HG02642 (cell line): Measurements from ENCODE around the gene DDX46.
"Not testable (repeated sequence)": the region's sequence is repeated elsewhere in the genome, so short reads cannot be mapped to it uniquely, and the experiment has no call there.

Experiments used
- ATAC-seq: cut with Tn5 transposase; IDR thresholded peaks from one replicate; pipeline ENCODE4 v1.9.1; 2021; ENCODE audit warnings: mild to moderate bottlenecking; ENCODE audit not compliant: unreplicated experiment, poor library complexity

DDX46 gene

DNA sequence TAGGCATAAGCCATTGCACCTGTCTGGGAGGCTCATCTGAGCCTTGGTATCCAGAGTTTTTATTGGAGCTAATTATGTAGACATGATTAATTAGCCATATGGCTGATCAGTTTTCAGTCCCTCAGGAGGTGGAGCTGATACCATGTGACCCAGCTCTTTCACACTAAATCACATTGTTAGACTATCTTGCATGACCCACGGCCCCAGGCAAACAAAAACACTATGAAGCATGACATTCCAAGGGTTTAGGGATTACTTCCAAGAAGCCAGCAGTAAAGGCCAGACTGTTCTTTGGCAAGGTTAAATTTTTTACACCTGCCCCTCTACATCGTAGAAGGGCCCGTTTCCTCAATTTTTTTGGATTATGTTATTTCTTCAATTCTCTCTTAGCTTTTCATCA is 82.2 kb downstream of the DDX46 start:
- no peak for ATAC-seq

DNA sequence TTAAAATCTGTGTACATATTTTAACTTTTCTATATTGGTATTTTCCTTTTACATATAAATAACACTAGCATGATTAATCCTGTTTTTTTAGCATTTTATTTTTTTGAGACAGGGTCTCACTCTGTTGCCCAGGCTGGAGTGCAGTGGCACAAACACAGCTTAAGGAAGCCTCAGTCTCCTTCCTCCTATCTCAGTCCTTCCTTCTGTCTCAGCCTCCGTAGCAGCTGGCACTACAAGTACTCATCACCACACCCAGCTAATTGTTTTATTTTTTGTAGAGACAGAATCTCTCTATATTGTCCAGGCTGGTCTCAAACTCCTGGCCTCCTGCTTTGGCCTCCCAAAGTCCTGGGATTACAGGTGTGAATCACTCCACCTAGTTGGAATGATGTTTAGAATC is 85.7 kb downstream of the DDX46 start:
- no peak for ATAC-seq

DNA sequence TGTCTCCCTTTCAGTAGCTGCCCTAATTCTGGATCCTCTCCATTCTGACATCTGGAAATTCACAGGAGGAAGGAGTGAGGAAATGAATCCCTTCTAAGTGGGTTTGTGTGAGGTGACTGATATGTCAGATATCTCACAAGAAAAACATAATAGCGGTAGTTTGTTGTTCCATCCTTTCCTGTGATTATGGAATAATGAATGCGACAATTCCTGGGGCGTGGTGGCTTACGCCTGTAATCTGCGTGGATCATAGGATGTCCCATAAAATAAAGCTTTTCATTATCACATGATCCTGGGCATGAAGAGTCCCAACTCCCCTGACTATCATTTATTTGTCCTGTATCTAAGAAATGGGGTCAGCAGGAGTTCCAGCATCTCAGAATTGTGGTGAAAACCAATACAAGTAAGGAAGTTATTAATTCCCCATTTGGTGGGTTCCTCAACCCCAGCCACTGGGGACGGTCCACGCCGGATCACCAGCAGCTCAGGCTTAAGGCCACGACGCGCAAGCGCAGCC is 86.8 kb downstream of the DDX46 start:
- ATAC-seq: no peak

DNA sequence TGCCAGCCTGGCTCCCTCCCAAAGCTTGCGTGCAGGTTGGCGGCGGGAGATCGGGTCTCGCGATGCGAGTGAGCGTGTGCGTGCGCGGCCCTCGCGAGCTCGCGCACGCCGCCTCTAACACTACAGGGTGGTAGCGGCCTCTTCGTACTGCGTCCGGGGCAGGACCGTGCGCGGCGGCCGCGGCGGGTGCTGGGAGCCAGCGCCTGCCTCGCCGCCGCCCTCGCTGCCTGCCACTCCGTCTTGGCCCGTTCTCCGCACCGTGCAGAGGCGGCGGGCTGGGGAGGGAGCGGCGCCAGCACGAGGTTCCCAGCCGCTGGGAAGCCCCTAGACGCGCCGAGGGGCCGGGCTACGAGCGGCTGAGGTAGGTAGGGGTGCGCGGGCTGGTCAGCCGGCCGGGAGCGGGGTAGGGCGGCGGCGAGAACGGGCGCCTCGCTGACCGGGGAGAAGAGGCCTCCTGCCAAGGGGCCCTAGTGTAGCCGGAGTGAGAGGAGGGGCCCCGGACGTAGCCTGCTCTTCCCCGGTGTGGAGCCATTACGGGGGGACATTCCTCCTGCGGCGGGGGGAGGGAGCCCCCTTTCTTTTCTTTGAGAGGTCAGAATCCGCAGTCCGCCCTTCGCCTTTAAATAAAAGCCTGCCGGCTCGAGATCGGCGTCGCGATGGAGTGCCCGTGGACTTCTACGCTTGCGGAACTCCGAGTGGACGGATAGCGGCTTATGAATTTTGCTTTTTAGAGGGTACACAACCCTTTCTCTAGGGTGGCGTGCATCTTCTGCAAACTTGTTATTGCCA is 87.5 kb downstream of the DDX46 start, which contains the start of gene C5orf24:
C5orf24 (plus strand) TSS at position 117 of the 789 bp plus-strand sequence. CDS start 8,933 bp downstream, outside the sequence.
- ATAC-seq: peak; percentile 96

DNA sequence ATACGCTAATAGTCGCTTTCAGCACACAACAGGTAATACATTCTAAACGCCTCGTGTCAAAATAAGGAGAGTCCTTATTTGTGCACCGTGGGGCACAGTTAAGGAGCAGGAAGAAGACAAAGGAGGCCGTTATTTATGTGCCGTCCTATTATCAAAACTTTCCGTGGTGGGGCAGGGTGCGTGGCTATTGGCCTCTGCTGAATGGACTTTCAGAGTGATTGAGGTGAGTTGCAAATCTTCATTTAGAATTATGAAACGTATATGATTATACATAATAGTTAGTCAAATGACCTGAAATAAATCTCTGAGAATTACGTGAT is 88.0 kb downstream of the DDX46 start:
- no peak for ATAC-seq

DNA sequence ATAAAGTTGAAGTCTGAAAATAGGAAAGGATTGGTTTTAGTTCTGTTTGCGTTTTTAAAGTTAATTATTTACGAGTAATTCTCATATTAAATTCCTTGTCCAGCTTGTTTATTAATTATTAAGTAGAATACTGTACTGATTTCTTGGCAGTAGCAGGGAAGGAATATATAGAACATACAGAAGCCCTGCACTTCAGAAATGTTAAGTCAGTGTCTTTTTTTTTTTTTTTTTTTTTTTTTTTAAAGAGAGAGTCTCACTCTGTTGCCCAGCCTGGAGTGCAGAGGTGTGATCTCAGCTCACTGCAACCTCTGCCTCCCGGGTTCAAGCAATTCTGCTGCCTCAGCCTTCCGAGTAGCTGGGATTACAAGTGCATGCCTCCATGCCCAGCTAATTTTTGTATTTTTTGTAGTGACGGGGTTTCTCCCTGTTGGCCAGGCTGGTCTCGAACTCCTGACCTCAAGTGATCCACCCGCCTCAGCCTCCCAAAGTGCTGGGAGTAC is 90.9 kb downstream of the DDX46 start:
- ATAC-seq: not testable (repeated sequence)

DNA sequence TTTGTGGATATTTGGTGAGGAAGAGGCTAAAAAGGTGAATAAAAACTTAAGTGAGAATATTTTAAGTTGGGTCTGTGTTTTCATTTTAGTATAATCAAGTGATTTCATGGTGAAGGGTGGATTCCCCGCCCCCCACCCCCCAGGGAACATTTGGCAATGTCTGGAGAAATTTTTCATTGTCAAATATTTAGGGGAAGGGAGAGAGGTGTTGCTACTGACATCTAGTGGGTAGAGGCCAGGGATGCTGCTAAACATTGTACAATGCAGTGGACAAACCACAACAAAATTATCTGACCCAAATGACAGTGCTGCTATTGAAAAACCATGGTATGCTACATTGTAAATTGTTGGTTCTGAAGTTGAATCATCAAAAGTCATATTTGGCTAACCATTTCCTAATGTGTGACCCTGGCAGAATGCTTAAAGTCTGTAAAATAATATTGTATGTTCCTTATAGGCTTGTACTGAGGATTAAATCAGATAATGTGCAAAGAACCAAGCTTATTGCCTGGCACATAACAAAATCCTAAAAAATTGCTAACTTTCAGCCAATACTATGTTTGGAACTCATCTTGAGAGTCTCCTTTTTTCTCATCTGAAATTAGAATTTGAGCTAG is 92.8 kb downstream of the DDX46 start:
- no peak for ATAC-seq

DNA sequence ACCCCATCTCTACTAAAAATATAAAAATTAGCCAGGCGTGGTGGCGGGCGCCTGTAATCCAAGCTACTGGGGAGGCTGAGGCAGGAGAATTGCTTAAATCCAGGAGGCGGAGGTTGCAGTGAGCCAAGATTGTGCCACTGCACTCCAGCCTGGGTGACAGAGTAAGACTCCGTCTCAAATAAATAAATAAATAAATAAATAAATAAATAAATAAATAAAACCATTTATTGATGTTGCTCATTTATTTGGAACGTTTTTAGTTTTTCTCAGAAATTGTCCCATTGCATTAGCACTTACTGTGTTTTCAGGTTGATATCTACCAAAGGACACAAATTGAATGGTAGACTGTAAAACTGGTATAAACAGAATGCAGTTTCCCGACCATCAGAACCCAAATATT is 97.9 kb downstream of the DDX46 start:
- not testable (repeated sequence) for ATAC-seq

DNA sequence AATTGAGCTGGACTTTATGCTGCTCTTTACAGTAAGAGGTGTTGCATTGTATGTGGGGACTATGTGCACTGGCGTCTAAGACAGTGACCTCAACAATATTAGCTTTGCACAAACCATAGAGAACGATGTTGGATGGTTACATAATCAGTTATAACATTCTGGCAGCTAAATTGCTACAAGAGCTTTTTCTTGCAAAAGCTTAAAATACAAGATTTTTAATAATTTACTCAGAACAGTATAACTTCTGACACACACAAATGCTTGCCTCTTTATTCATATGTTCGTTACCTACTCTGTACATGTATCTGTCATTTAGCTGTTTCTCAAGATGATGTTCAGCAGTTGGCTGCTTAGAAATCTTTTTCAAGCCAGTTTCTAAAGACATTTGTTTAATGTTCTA is 98.8 kb downstream of the DDX46 start:
- ATAC-seq: no peak

DNA sequence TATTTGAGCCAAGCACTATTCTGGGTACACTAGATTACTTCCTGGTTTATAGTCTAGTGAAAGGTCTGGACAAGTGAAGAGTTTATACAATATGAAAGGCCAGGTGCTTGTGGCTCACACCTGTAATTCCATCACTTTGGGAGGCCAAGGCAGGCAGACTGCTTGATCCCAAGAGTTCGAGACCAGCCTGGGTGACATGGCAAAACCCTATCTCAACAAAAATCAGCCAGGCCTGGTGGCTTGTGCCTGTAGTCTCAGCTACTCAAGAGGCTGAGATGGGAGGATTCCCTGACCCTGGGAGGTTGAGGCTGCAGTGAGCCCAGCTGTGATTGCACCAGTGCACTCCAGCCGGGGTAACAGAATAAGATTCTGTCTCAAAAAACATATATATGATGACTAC is 106.1 kb downstream of the DDX46 start:
- ATAC-seq: no peak

DNA sequence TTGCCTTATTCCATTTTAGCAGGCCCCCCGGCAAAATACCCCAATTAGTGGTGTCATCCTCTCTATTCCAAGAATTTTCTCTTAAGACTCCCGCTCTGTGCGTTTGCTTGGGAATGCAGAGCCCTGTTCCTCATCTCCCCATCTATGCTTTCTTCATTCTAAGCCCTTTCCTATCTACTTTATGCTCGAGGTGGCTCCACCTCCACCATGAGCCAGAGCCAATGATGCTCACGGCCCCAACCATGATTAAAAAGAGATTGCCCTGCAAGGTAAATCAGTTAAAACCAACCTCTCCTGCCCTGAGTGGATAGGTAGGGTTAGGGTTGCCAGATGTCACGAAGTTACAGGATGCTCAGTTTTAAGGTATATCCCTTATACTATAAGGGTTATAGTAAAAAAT is 114.9 kb downstream of the DDX46 start:
- ATAC-seq: no peak

DNA sequence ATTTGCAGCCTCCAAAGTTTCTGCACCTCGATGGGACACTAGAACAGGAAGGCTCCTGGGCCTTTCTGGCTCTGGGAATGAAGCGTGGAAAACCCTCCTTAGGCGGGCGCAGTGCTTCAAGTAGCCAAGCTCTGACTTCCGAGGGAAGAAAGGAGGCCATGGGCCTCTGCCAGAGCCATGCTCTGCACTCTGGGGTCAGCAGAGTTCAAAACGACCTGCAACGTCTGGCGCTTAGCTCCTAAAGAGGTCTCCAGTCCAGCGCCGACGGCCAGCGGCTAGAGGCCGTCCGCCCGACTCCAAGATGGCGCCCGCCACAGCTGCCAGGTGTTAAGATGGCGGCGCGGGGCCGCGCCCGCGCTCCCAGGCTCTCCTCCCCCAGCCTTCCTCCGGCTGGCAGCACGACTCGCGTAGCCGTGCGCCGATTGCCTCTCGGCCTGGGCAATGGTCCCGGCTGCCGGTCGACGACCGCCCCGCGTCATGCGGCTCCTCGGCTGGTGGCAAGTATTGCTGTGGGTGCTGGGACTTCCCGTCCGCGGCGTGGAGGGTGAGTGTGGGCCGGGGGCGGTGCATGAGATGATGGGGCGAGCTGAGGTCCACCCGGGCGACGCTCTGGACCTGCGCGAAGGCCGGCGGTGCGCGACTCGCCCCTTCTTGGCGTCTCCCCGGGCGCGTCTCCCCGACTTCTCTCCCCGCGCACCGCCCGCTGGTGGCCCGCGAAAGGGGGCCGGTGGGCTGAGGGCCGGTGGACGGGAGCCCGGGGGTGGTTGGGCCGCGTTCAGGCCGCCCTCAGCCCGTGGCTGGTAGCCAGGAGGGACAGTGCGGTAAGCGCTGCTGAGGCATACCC is 115.6 kb downstream of the DDX46 start, which contains the start of gene TXNDC15:
TXNDC15 (plus strand) TSS at position 385 of the 844 bp plus-strand sequence; CDS start at position 442, 57 bp downstream.
- peak; percentile 84 for ATAC-seq

DNA sequence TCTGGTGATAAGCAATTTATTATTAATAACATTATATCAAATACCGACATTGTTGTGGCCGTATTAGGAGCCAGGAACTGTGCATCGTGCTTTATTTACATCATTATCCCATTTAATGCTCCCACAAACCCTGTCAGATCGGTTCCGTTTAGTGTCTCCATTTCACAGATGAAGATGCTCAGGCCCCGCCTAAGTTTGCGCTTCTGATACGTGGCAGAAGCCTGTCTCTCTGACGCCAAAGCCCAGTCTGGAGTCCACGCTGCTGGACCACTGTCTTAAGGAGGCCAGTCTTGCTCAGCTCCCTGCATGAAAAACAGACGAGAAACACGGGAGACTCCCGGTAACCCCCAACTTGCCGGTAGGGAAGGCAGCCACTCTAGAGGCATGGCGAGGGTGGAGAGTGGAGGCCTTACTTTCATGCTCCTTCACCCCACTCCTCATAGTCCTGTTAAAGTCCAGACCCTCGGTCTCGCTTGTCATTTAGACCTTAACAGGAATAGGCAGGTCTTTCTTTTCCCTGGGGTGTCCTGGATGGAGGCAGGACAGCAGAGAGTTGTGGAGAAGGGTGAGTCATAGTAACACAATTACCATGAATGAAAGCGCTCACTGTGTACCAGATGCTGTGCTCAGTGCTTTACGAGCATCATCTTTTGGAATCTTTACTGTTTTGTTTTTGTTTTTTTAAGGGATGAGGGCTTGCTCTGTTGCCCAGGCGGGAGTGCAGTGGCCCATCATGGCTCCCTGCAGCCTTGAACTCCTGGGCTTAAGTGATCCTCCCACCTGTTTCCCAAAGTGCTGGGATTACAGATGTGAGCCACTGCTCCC is 116.5 kb downstream of the DDX46 start:
- peak; percentile 27 for ATAC-seq

DNA sequence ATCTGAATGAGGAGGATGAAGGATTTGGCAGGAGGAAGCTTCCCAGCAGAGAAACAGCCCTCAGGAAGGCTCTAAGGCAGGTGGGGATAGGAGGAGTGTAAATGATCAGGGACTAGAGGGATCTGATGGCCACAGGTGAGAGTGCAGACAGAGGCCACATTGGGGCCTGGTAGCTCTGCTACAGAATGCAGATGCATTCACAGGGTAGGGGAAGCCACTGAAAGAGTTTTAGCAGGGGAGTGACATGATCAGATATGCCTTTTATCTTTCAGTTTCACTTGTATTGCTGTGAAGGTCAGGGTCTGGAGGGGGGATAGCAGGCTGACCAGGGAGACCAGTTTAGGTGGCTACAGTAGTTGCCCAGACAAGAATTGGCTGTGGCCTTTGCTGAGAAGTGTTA is 118.6 kb downstream of the DDX46 start:
- no peak for ATAC-seq

DNA sequence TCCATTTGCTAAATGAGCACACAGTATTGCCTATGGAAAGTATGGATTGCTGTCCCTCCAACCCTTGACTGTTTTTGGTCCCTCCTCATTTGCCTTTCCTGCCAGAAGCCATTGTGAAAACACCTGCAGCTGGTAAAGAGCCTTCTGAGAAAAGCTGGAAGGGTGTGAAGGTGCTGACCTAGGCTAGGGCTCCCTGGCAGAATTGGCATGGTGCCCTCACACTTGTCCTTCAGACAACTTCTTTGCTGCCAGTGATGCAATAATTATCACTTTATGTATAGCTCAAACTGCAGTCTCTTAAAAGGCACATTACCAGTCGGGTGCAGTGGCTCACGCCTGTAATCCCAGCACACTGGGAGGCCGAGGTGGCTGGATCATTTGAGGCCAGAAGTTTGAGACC is 119.8 kb downstream of the DDX46 start:
- no peak for ATAC-seq

DNA sequence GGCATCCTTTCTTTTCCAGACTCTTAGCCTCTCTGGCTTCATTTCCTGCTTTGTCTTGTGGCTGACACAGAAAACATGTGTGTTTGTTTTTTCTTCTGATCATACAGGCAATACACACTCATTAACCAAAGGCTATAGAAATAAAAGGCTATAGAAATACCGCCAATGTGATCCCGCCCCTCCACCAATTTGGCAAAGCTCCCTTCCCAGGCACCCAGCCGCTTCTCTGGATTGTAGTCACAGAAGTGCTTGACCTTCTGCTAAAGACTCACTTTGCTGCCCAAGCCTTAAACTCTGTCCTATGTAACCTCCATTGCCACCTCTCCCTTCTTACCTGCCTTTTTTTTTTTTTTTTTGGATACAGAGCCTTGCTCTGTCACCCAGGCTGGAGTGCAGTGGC is 120.9 kb downstream of the DDX46 start:
- no peak for ATAC-seq
